Vagina (tissue), 2 donors: ENCODE data around the gene PCIF1.

Experiments used
- POLR2AphosphoS5 ChIP-seq, 2 donors: sonication (generic); formaldehyde crosslinking; IDR thresholded peaks; one replicate each; pipeline ENCODE4 v1.9.0; 2017; ENCODE audit warnings: antibody characterized with exemption in 2 of 2, mild to moderate bottlenecking in 2 of 2, low read depth in 1 of 2; ENCODE audit not compliant: insufficient read depth in 1 of 2
- TF ChIP-seq, protein P1 (sequence below), 3 experiments: fragments of 450-650 bp in 2 of 3; fragments of 200-600 bp in 1 of 3; sonication (generic) in 1 of 3; IDR thresholded peaks; one replicate each; pipeline ENCODE4 v1.5.1; 2017 to 2019; ENCODE audit warnings: antibody characterized with exemption in 3 of 3, mild to moderate bottlenecking in 2 of 3, moderate library complexity in 2 of 3

DNA sequence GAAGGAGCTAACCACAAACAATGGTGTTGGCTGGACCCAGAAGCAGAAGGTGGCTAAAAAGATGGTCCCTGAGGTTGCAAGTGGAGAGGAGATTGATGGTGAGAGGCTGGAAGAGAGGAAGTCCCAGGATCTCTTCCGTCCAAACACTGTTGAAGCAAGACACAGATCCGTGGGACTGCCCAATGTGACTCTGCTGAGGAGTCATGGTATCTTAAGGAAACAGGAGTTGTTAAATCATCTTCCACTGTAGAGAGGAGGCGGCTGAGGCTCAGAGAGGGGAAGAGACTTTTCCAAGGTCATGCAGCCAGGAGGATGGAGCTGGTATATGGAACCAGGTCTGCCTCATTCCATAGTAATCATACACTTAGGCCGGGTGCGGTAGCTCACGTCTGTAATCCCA, 41.6 kb downstream of the PCIF1 start:
- TF ChIP-seq, protein P1, sequence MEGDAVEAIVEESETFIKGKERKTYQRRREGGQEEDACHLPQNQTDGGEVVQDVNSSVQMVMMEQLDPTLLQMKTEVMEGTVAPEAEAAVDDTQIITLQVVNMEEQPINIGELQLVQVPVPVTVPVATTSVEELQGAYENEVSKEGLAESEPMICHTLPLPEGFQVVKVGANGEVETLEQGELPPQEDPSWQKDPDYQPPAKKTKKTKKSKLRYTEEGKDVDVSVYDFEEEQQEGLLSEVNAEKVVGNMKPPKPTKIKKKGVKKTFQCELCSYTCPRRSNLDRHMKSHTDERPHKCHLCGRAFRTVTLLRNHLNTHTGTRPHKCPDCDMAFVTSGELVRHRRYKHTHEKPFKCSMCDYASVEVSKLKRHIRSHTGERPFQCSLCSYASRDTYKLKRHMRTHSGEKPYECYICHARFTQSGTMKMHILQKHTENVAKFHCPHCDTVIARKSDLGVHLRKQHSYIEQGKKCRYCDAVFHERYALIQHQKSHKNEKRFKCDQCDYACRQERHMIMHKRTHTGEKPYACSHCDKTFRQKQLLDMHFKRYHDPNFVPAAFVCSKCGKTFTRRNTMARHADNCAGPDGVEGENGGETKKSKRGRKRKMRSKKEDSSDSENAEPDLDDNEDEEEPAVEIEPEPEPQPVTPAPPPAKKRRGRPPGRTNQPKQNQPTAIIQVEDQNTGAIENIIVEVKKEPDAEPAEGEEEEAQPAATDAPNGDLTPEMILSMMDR (IDR thresholded peaks at IDR 0.05) = no peak
- no peak for TF ChIP-seq POLR2AphosphoS5 (IDR thresholded peaks at IDR 0.05; ENCODE audit: insufficient read depth in 1 of 2, low read depth in 1 of 2)
